Mononuclear cell (primary cell): Measurements from ENCODE around the gene TACR1. TPM values are rescaled to one million over a fixed set of nuclear protein-coding genes. Genes with fewer than 3 reads are reported as not detected.

Source experiments
- H3K27me3 ChIP-seq: 2 replicates; pipeline ENCODE4 v1.6.0; 2011; ENCODE audit warnings: low read length, control low read depth; ENCODE audit not compliant: insufficient read depth
- H3K4me1 ChIP-seq: 2 replicates; pipeline ENCODE4 v1.5.1; 2011; ENCODE audit warnings: mild to moderate bottlenecking, low read length, control low read depth; ENCODE audit not compliant: insufficient read depth
- H3K4me3 ChIP-seq: 2 replicates; pipeline ENCODE4 v1.5.1; 2011; ENCODE audit warnings: mild to moderate bottlenecking, low read length, moderate library complexity
- H3K9me3 ChIP-seq: 2 replicates; pipeline ENCODE4 v1.5.1; 2011; ENCODE audit warnings: low read depth, mild to moderate bottlenecking, control low read depth, low read length
- total RNA-seq: library from RNA; depleted of rRNA; stranded (reverse); fragments of >200 nt; gene quantifications from one replicate; pipeline ENCODE4 v1.2.3, GENCODE V29; 2012

The TACR1 gene
- total RNA-seq, 1 donor = under 0.01 TPM

DNA sequence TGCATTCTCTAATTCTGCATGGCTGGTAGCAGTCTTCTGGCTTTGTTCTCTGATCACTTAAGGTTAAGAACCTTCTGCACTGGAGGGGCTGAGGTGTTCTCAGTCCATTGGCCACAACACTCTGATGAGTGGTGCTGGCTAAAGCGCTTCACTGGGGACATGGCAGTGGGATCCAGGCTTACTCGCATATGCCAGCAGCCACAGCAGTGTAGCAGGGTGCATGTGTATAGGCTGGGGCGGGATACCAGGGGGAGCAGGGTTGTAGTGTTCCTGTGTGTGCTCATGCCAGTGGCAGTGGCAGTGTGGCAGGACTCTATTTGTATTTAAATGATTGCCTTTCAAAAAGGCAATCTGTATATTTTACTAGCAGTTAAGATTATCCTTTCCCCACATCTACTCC is 11.1 kb upstream of the TACR1 start:
- Histone ChIP-seq H3K9me3 (no peaks in the 10 kb centered on the region), H3K27me3 (peaks cover 4% of the 10 kb centered on the region), H3K4me1 (no peaks in the 10 kb centered on the region), H3K4me3 (no peak overlapping the region)

- H3K4me1 ChIP-seq = no peaks in the 10 kb centered on the region
- H3K4me3 ChIP-seq = no peak overlapping the region
- peaks cover 5% of the 10 kb centered on the region for H3K27me3 ChIP-seq
- no peaks in the 10 kb centered on the region for H3K9me3 ChIP-seq
Observed at GRCh38 chr2:75208738-75209137, 9.4 kb upstream of the TACR1 start.

DNA sequence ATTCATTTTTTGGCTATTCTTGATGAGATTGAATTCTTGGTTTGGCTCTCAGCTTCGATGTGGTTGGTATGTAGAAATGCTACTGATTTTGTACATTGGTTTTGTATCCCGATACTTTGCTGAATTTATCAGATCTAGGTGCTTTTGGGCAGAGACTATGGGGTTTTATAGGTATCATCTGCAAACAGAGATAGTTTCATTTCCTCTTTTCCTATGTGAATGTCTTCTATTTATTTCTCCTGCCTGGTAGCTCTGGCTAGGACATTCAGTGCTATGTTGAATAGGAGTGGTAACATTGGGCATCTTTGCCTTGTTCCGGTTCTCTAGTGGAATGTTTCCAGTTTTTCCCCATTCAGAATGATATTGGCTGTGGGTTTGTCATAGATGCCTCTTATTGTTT is 5.5 kb upstream of the TACR1 start:
- Histone ChIP-seq H3K4me3 (no peak overlapping the region), H3K9me3 (no peaks in the 10 kb centered on the region), H3K4me1 (peaks cover 6% of the 10 kb centered on the region), H3K27me3 (peaks cover 34% of the 10 kb centered on the region)

DNA sequence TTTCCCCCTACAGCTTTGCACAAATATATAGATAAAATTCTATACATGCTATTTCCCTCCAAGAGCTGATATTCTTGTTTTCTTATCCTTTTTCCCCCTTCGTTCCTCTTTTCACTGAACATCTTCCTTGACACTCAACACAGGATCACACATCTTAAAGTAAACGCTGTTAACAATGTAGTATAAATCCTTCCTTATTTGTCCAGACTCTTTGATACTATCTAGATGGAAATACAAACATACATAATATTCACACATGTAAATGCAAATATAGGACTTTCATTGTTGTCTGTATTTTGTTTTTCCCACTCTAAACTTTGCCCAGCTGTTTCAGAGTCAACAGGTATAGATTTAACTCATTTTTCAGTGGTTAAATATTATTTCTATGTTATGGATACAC is 3.0 kb upstream of the TACR1 start:
- no peak overlapping the region for H3K4me3 ChIP-seq
- no peaks in the 10 kb centered on the region for H3K9me3 ChIP-seq
- H3K27me3 ChIP-seq = peaks cover 59% of the 10 kb centered on the region
- peaks cover 6% of the 10 kb centered on the region for H3K4me1 ChIP-seq

- Histone ChIP-seq H3K9me3 (no peaks in the 10 kb centered on the region), H3K4me3 (no peak overlapping the region), H3K27me3 (peaks cover 70% of the 10 kb centered on the region), H3K4me1 (peaks cover 6% of the 10 kb centered on the region)
Observed at GRCh38 chr2:75200140-75201096, 1.1 kb upstream of the TACR1 start.

DNA sequence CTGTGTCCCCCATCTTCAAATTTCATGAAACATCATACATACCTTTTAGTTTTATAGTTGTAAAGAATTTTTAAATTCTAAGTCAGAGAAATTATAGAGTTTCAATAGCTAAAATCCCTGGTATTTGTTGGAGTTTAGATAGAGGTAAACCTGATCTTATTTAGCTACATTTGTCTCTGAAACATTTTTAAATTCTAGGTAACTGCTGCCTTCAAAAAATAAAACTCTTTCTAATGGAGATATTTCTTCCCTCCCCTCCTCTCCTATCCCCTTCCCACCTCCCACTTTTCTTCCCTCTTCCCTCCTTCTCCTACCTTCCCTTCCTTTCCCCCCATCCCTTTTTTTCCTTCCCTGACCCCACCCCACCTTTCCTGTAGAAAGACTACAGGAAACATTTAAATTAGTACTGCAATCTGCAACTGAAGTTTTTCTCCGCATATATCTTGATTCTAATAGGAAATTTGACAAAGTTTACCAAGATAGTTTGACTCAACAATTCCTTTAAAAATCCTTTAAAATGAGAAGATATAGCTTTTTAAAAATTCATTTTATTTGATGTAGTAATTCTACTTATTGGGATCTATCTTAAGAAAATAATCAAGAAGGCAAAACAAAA is 4.1 kb downstream of the TACR1 start:
- Histone ChIP-seq H3K9me3 (no peaks in the 10 kb centered on the region), H3K4me3 (no peak overlapping the region), H3K4me1 (peaks cover 3% of the 10 kb centered on the region), H3K27me3 (peaks cover 45% of the 10 kb centered on the region)

DNA sequence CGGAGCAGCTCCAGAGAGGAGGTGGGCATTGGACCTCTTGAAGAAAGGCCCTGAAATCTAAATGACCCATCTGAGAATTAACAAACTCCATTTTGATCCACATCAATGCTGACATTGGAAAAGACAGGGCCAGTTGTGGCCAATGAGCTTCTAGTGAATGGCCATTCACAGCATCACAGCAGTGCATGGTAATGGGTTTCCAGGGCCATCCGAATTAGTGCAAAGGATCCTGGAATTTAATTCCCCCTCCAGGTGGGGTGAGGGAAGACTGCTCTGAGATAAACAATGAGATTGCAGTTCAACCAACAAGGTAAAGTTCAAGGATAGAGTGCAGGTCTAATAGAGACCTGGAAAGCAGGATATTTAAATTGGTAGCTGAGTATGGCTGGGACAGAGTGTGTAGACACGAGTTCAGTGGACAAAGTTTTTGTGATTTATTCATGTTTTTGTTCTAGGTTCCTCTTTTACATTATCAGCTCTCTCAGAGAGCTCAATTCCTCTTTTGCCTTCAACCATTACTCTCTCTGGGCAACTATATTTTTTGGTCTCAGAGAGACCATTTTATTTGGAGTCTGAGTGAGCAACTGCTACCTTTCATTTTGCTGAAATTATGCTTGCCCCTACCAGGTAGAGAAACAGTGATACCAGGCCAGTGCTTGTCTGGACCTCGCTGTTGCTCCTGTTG is 5.0 kb downstream of the TACR1 start:
- no peak overlapping the region for H3K4me3 ChIP-seq
- peaks cover 36% of the 10 kb centered on the region for H3K27me3 ChIP-seq
- no peaks in the 10 kb centered on the region for H3K9me3 ChIP-seq
- no peaks in the 10 kb centered on the region for H3K4me1 ChIP-seq

DNA sequence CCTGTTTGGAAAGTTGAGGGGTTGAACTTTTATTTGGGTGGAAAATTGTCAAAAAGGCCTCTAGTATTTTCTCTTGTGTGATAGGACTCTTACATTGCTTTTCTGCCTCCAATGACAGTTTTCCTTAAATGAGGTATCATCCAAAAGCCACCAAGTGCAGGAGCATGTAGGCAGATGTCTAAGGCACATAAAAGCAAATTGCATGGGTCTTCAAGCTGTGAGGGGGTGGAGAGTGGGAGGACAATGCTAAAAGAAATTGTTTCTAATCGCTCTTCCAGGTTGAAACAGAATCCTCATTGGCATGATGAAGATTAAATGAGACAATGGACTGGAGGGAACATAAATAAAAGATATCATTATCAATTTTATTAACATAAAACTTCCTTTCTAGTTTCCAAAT is 6.8 kb downstream of the TACR1 start:
- Histone ChIP-seq H3K4me3 (no peak overlapping the region), H3K4me1 (no peaks in the 10 kb centered on the region), H3K27me3 (peaks cover 18% of the 10 kb centered on the region), H3K9me3 (no peaks in the 10 kb centered on the region)

DNA sequence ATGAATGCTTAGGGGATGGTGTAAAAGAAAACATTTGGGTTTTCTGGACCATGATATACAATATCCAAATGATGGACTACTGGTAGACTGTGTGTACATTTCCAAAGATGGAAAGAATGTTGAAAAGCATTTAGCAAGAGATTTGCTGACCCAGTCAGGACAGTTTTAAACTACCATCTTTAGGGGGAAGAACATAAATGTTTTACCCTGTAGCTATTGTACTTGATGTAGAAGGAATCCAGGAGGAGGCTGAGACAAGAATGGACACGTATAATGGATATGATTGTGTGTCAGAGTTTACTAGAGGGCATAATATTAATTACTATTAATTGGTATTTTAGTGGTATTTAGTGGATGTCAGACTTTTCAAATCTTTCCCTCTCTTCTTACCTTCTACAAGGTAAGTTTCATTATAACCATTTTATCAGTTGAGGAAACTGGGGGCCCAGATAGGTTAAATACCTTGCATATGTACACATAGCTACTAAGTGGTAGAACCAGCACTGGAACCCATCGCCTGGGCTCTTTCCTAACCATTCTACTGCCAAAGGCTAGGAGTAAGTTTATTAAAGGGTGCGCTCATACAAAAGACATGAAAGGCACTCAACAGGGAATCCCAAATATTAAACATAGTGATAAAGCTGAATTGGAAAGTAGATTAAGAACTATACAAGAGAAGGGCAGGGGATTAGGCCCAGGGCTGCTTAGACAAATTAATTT is 8.9 kb downstream of the TACR1 start:
- H3K9me3 ChIP-seq = no peaks in the 10 kb centered on the region
- peaks cover 5% of the 10 kb centered on the region for H3K27me3 ChIP-seq

DNA sequence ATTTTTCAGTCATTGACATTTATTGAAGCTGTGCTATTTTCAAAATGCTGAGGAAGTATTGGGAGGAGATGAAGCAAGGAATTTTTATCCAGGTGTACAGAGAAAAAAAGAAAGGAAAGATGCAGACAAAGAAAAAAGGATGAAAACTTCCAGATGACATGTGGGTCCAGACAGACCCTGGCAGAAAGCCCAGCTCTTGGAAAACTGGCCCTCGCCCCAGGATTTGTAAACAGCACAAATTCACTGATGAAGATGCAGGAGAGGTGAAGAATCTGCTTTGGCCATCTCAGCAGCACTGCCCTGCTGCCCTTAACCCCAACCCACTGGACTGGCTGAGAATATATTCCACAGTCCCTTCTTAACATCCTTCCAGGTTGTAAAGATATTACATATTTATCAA is 12.5 kb downstream of the TACR1 start:
- H3K4me3 ChIP-seq = no peak overlapping the region
- H3K9me3 ChIP-seq = no peaks in the 10 kb centered on the region
- H3K27me3 ChIP-seq = no peaks in the 10 kb centered on the region
- no peaks in the 10 kb centered on the region for H3K4me1 ChIP-seq

More for the DNA sequence above, 8.9 kb downstream of the TACR1 start:
- no peaks in the 10 kb centered on the region for H3K4me1 ChIP-seq
- H3K4me3 ChIP-seq = no peak overlapping the region

DNA sequence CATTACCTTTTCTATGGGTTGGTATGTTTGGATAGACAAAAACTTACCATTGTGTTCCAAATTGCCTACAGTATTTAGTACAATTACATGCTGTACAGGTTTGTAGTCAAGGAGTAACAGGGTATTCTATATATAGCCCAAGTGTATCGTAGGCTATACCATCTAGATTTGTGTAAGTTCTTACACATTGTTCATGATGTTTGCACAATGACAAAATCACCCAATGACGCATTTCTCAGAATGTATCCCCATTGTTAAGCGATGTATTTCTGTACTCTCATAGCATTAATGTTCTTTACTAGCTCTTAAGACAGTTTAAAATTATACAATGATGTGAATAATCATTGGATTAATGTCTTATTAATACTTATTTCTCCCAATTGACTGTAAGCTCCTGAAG is 16.7 kb downstream of the TACR1 start:
- Histone ChIP-seq H3K4me1 (no peaks in the 10 kb centered on the region), H3K27me3 (no peaks in the 10 kb centered on the region), H3K9me3 (no peaks in the 10 kb centered on the region), H3K4me3 (no peak overlapping the region)

DNA sequence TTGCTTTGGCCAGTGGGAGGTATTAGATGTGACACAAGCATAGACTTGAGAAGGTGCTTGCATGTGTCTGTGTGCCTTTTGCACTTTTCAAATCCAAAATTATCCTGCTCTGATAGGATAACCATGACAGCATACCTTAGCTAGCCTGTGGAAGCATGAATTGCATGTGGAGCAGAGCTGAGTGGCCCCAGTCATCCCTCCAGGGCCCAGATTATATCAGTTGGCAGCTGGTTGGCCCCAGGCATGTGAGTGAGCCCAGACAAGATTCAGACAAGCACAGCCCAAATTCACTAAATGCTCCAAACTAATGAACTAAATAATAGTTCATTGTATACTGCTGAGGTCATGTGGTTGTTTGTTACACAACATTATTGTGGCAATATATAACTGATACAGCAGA is 18.8 kb downstream of the TACR1 start:
- no peaks in the 10 kb centered on the region for H3K4me1 ChIP-seq
- H3K9me3 ChIP-seq = no peaks in the 10 kb centered on the region
- H3K27me3 ChIP-seq = no peaks in the 10 kb centered on the region
- no peak overlapping the region for H3K4me3 ChIP-seq

GRCh38 chr2:75177427-75177826 is 21.9 kb downstream of the TACR1 start:
- H3K4me1 ChIP-seq = no peaks in the 10 kb centered on the region
- no peaks in the 10 kb centered on the region for H3K27me3 ChIP-seq

GRCh38 chr2:75175456-75175855 is 23.9 kb downstream of the TACR1 start:
- H3K4me3 ChIP-seq = no peak overlapping the region
- no peaks in the 10 kb centered on the region for H3K27me3 ChIP-seq
- H3K9me3 ChIP-seq = no peaks in the 10 kb centered on the region
- H3K4me1 ChIP-seq = no peaks in the 10 kb centered on the region

More at GRCh38 chr2:75177427-75177826, 21.9 kb downstream of the TACR1 start:
- Histone ChIP-seq H3K9me3 (no peaks in the 10 kb centered on the region), H3K4me3 (no peak overlapping the region)

DNA sequence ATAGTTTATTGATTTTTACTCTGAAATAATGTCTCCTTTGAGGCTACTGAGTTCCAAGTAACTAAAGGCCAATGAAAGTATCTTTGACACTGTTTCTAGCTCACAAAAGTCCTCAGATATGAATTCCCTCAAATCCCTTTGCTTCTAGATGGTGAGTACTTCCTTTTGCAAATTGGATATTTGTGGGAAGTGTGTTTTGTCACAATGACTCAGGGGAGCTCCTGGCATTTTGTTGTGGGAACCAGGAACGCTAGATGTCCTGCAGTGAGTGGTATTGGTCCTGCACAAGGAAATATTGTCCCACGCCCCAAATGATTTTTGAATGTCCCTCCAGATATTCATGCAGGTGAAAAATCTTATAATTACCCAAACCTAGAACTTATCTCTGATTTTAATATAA is 24.3 kb downstream of the TACR1 start:
- no peaks in the 10 kb centered on the region for H3K9me3 ChIP-seq
- H3K4me1 ChIP-seq = no peaks in the 10 kb centered on the region
- H3K27me3 ChIP-seq = no peaks in the 10 kb centered on the region
- no peak overlapping the region for H3K4me3 ChIP-seq
